Measurements from ENCODE around the gene VSIG10. TPM values are rescaled to one million over a fixed set of nuclear protein-coding genes. Genes with fewer than 3 reads are reported as not detected.

Gene VSIG10
- polyA plus RNA-seq, 3 donors: 1.5 to 2.3 (median 1.5) TPM

DNA sequence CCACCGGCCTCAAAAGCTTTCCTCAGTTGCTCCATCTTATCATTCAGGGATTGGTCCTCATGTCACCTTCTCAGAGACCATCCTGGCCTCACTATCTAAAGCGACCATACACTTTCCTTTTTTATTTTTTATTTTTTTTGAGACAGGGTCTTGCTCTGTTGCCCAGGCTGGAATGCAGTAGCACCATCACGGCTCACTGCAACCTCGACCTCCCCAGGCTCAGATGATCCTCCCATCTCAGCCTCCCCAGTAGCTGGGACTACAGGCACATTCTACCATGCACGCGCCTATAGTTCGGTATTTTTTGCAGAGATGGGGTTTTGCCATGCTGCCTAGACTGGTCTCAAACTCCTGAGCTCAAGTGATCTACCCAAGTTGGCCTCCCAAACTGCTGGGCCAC is 45.6 kb downstream of the VSIG10 start:
- H2AFZ ChIP-seq (ENCODE audit: insufficient read depth, low read depth, low read length, poor library complexity, severe bottlenecking): no peak overlapping the region
- Mint-ChIP-seq H3K36me3 (peaks cover 0 to 10% of the 10 kb centered on the region in 2 donors), H3K27ac (peak overlapping the region in 2 of 7 donors; percentile 26 to 81), H3K4me3 (no peak overlapping the region), H3K27me3 (ENCODE audit: low read depth in 3 of 3) (peaks cover 5 to 8% (median 6%) of the 10 kb centered on the region in 3 donors), H3K4me1 (peaks cover 25% of the 10 kb centered on the region), H3K9me3 (peaks cover 0 to 2% (median 0%) of the 10 kb centered on the region in 7 donors)
- TF ChIP-seq, protein P1, sequence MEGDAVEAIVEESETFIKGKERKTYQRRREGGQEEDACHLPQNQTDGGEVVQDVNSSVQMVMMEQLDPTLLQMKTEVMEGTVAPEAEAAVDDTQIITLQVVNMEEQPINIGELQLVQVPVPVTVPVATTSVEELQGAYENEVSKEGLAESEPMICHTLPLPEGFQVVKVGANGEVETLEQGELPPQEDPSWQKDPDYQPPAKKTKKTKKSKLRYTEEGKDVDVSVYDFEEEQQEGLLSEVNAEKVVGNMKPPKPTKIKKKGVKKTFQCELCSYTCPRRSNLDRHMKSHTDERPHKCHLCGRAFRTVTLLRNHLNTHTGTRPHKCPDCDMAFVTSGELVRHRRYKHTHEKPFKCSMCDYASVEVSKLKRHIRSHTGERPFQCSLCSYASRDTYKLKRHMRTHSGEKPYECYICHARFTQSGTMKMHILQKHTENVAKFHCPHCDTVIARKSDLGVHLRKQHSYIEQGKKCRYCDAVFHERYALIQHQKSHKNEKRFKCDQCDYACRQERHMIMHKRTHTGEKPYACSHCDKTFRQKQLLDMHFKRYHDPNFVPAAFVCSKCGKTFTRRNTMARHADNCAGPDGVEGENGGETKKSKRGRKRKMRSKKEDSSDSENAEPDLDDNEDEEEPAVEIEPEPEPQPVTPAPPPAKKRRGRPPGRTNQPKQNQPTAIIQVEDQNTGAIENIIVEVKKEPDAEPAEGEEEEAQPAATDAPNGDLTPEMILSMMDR (IDR thresholded peaks at IDR 0.05): no peak
- DNase-seq: no peak
- H3K9ac ChIP-seq (ENCODE audit: insufficient read depth, low read length, poor library complexity, severe bottlenecking): no peak overlapping the region
- no peaks in the 10 kb centered on the region for H3K27me3 ChIP-seq (ENCODE audit: control insufficient read depth in 2 of 2, insufficient read depth in 2 of 2, low read length in 2 of 2)
- WGBS (ENCODE audit: insufficient coverage): 100% methylated on average over 5 of the region's 7 CpGs
- no peaks in the 10 kb centered on the region for H3K36me3 ChIP-seq (replicated peaks in 1 of 2; ENCODE audit: control insufficient read depth in 1 of 2, insufficient read depth in 2 of 2, low read length in 2 of 2)
- no peak overlapping the region for H3K27ac ChIP-seq (ENCODE audit: low read depth in 1 of 2, low read length in 2 of 2)
- H3K4me1 ChIP-seq (ENCODE audit: control insufficient read depth in 1 of 2, insufficient read depth in 2 of 2, low read length in 2 of 2): peaks cover 24 to 27% of the 10 kb centered on the region in 2 donors
- peaks cover 62% of the 10 kb centered on the region for H3K79me2 ChIP-seq (ENCODE audit: insufficient read depth, low read length)
- no peaks in the 10 kb centered on the region for H3K9me3 ChIP-seq (replicated peaks in 1 of 2; ENCODE audit: control insufficient read depth in 1 of 2, insufficient read depth in 1 of 2, low read length in 2 of 2)
- intact Hi-C loops (cut with micrococcal nuclease): loop anchor here in 1 of 2 donors (10.0 kb wide), 1 partner anchor 317 kb away; the partner anchor contains the start of genes SUDS3 and TAOK3
- H4K20me1 ChIP-seq (ENCODE audit: insufficient read depth, low read length): peaks cover 12% of the 10 kb centered on the region
- no peak overlapping the region for H3K4me2 ChIP-seq (replicated peaks; ENCODE audit: extremely low read depth, low read length, poor library complexity, severe bottlenecking)
- H3K4me3 ChIP-seq (replicated peaks in 1 of 3; ENCODE audit: low read depth in 2 of 3, low read length in 3 of 3): no peak overlapping the region

- no peak for DNase-seq
- Histone ChIP-seq H3K9ac (ENCODE audit: insufficient read depth, low read length, poor library complexity, severe bottlenecking) (no peak overlapping the region), H3K36me3 (replicated peaks in 1 of 2; ENCODE audit: control insufficient read depth in 1 of 2, insufficient read depth in 2 of 2, low read length in 2 of 2) (peaks cover 8 to 18% of the 10 kb centered on the region in 2 donors), H3K79me2 (ENCODE audit: insufficient read depth, low read length) (peaks cover 46% of the 10 kb centered on the region), H3K27ac (ENCODE audit: low read depth in 1 of 2, low read length in 2 of 2) (no peak overlapping the region), H3K9me3 (replicated peaks in 1 of 2; ENCODE audit: control insufficient read depth in 1 of 2, insufficient read depth in 1 of 2, low read length in 2 of 2) (no peaks in the 10 kb centered on the region), H3K4me3 (replicated peaks in 1 of 3; ENCODE audit: low read depth in 2 of 3, low read length in 3 of 3) (no peak overlapping the region), H4K20me1 (ENCODE audit: insufficient read depth, low read length) (peaks cover 23% of the 10 kb centered on the region), H3K4me1 (ENCODE audit: control insufficient read depth in 1 of 2, insufficient read depth in 2 of 2, low read length in 2 of 2) (peaks cover 10 to 13% of the 10 kb centered on the region in 2 donors), H3K27me3 (ENCODE audit: control insufficient read depth in 2 of 2, insufficient read depth in 2 of 2, low read length in 2 of 2) (no peaks in the 10 kb centered on the region), H3K4me2 (replicated peaks; ENCODE audit: extremely low read depth, low read length, poor library complexity, severe bottlenecking) (no peak overlapping the region), H2AFZ (ENCODE audit: insufficient read depth, low read depth, low read length, poor library complexity, severe bottlenecking) (no peak overlapping the region)
- peaks cover 17% of the 10 kb centered on the region for H3K4me1 Mint-ChIP-seq
- TF ChIP-seq, protein P1 (IDR thresholded peaks at IDR 0.05): no peak
- peaks cover 0 to 2% (median 0%) of the 10 kb centered on the region in 7 donors for H3K9me3 Mint-ChIP-seq
- peaks cover 0 to 2% (median 0%) of the 10 kb centered on the region in 3 donors for H3K27me3 Mint-ChIP-seq (ENCODE audit: low read depth in 3 of 3)
- intact Hi-C loops (cut with micrococcal nuclease): loop anchor here in 1 of 2 donors (10.0 kb wide), 1 partner anchor 319 kb away; the partner anchor contains the start of genes SUDS3 and TAOK3
- peaks cover 13 to 23% of the 10 kb centered on the region in 2 donors for H3K36me3 Mint-ChIP-seq
- H3K27ac Mint-ChIP-seq: peak overlapping the region in 1 of 7 donors; percentile 43
- H3K4me3 Mint-ChIP-seq: no peak overlapping the region
- WGBS (ENCODE audit: insufficient coverage): 94% methylated on average over 10 of the region's 13 CpGs
These were observed 47.7 kb downstream of the VSIG10 start for GRCh38 chr12:118055865-118056773.

Measured in CD14-positive monocyte (primary cell).